Measurements from ENCODE around the gene KIF13A.
"Not testable (repeated sequence)": the region's sequence is repeated elsewhere in the genome, so short reads cannot be mapped to it uniquely, and the experiment has no call there.

The KIF13A gene

DNA sequence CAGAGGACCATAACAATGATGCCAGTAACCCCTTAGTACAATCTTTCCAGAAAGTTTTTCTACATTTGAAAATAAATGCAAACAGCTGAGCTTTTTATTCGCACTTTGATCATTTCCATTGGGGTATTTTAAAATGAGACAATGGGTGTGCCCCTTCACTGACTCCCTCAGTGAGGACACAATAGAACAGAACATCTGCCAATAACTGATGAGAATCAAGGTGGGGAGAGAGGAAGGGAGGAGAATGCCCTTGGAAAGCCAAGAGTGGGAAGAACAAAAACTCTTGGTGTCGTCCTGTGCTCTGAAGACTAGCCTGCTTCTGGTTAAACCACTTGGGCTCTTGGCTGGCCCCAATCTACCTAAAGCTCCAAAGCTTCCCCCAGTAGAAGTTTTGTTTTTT is 66.0 kb downstream of the KIF13A start:
- no peak for DNase-seq (ENCODE audit: insufficient read length)
- TF ChIP-seq POLR2AphosphoS5 (IDR thresholded peaks at IDR 0.05; ENCODE audit: low read depth, low read length) (no peak), TAF1 (IDR thresholded peaks at IDR 0.05; ENCODE audit: borderline replicate concordance, low read depth, low read length) (no peak), POLR2A (IDR thresholded peaks at IDR 0.05; ENCODE audit: low read depth, low read length) (no peak)
- no peak for FAIRE-seq

DNA sequence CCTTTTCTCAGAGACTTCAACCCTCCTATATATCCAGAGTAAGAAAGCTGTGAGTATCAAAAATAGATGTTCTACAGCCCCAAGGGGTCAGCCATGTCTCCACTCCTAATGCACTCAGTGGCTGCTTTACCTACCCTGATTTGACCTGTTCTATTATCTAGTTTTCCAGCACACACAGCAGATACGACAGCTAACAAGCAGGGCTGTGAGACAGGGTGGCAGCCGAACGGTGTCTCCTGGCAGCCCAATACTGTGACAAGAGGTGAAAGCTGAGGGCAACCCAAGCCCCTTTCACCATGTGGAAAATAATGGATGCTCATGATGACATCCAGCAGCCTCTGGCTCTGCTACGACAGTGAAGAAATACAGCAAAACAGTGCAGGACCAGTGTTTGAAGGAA is 67.9 kb downstream of the KIF13A start:
- DNase-seq (ENCODE audit: insufficient read length): no peak
- no peak for FAIRE-seq

DNA sequence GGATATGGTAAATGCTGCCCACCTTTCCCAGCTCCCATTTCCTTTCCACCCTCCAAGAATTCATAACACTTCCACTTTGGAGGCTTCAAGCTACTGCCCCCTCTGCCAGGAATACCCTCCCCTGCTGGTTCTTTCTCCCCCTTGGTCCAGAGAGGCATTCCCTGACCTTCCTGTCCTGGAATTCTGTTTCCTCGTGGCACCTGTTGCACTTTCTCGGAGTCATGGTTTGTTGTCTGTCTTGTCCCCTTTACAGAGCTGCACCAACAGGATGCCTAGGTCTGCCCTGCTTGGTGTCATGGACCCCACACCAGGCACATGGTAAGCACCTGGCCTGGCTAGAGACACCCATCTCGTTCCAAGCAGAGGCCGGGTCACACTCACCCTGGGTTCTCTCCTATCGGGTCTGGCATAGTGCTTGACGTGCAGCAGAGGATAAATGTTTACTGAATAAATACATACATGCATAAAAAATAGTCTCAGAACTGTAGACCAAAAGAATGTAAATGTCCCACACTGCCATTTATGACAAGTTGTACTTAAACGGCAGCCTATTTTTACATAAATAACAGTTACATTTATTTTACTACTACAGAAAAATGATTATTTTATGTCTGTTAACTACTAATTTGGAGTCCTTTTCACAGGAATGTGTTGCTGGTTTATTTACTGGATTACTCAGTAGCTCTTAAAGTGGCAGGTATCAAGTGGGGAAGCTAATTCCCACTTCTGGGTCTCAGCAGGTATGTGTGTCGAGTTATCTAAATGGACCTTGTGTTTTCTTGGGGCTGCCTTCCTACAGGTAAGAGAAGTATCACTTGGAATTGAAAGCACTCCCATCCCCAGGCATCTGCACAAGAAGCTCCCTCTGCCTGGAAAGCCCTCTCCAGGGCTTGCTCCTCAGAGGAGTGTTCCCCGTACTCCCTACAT is 69.3 kb downstream of the KIF13A start:
- no peak for FAIRE-seq
- TF ChIP-seq POLR2A (IDR thresholded peaks at IDR 0.05; ENCODE audit: low read depth, low read length) (no peak), POLR2AphosphoS5 (IDR thresholded peaks at IDR 0.05; ENCODE audit: low read depth, low read length) (no peak), TAF1 (IDR thresholded peaks at IDR 0.05; ENCODE audit: borderline replicate concordance, low read depth, low read length) (no peak)

More for the DNA sequence above, 67.9 kb downstream of the KIF13A start:
- TF ChIP-seq POLR2AphosphoS5 (IDR thresholded peaks at IDR 0.05; ENCODE audit: low read depth, low read length) (no peak), TAF1 (IDR thresholded peaks at IDR 0.05; ENCODE audit: borderline replicate concordance, low read depth, low read length) (no peak), POLR2A (IDR thresholded peaks at IDR 0.05; ENCODE audit: low read depth, low read length) (no peak)

DNA sequence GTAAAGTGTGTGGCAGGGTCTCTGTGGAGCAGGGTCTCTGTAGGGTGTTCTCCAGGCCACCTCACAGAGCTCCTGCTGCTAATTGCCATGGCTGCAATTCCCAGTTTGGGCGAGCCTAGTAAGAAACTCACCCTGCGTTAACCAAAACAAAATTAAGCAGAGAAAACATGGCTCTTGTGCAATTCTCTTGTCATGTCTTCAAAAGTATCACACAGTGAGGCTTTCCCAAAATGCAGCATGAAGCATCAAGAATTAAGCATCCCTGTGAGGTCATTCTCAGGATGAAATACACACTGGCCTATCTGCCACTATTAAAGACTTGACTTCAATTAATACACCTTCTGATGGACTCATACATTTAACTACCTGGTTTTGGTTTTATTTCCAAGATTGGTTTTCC is 72.8 kb downstream of the KIF13A start:
- FAIRE-seq: no peak
- no peak for DNase-seq (ENCODE audit: insufficient read length)
- TF ChIP-seq POLR2AphosphoS5 (IDR thresholded peaks at IDR 0.05; ENCODE audit: low read depth, low read length): no peak
- TF ChIP-seq POLR2A (IDR thresholded peaks at IDR 0.05; ENCODE audit: low read depth, low read length): no peak
- no peak for TF ChIP-seq TAF1 (IDR thresholded peaks at IDR 0.05; ENCODE audit: borderline replicate concordance, low read depth, low read length)

More for the DNA sequence above, 69.3 kb downstream of the KIF13A start:
- DNase-seq (ENCODE audit: insufficient read length): no peak

DNA sequence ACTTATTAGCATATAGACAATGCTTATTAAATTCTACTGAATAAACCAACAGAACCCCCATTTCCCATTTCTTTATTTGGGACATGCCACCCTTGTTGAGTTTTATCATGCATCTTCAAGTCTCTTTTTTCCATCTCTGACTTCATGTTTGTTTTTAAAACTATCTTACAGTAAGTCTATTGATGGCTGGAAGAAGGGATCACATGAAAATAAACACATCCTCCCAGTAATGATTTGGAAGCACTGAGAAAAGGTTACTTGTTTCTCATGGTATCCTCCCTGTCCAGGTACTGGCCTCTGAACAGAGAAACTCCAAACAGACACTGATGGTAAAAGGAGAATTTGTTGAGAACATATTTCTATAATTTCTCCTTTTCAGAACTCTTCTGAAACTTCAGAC is 74.9 kb downstream of the KIF13A start:
- DNase-seq (ENCODE audit: insufficient read length) (no peak), FAIRE-seq (no peak)
- TF ChIP-seq POLR2AphosphoS5 (IDR thresholded peaks at IDR 0.05; ENCODE audit: low read depth, low read length) (no peak), TAF1 (IDR thresholded peaks at IDR 0.05; ENCODE audit: borderline replicate concordance, low read depth, low read length) (no peak), POLR2A (IDR thresholded peaks at IDR 0.05; ENCODE audit: low read depth, low read length) (no peak)

DNA sequence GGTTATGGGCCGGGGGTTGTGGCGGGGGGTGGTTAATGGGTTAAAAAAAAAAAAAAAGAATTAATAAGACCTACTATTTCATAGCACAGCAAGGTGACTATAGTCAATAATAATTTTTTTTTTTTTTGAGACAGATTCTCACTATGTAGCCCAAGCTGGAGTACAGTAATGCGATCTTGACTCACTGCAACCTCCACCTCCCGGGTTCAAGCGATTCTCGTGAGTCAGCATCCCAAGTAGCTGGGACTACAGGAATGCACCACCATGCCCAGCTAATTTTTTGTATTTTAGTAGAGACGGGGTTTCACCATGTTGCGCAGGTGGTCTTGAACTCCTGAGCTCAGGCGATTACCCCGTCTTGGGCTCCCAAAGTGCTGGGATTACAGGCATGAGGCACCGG is 75.8 kb downstream of the KIF13A start:
- not testable (repeated sequence) for DNase-seq (ENCODE audit: insufficient read length); FAIRE-seq

DNA sequence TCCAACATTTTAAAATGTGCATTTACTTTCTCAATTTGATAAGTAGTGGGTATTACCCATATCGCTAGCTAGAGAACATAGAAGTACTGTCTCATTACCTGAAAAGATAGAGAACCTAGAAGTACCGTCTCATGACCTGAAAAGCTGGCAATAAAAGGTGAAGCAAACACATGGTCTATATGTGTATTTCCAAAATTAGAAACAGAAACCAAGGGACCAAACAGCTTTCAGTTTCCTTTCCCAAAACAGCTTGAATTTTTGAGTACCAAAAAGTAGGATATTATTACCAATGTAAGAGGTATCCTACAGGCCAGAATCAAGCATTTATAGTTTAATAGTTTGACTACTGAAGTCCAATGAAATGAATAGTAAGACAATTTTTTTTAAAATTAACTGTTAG is 77.2 kb downstream of the KIF13A start:
- FAIRE-seq (no peak), DNase-seq (ENCODE audit: insufficient read length) (no peak)
- no peak for TF ChIP-seq POLR2A (IDR thresholded peaks at IDR 0.05; ENCODE audit: low read depth, low read length)
- no peak for TF ChIP-seq TAF1 (IDR thresholded peaks at IDR 0.05; ENCODE audit: borderline replicate concordance, low read depth, low read length)
- TF ChIP-seq POLR2AphosphoS5 (IDR thresholded peaks at IDR 0.05; ENCODE audit: low read depth, low read length): no peak

DNA sequence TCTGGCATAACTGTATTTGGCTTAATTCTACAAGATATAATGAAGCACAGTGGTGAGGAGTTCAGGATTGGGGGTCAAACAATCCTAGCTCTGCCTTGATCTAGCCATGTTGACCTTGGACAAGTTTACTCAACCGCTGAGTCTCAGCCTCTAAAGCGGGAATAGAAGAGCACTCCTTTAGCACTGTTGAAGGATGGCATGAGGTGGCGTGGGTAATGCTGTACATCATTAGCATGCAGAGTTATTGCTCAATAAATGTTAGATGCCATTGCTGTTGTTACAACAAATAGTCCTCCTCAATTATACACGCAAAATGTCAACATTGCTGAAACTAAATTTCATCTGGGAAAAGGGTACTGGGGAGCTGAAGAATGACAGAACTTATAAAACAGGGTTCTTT is 78.6 kb downstream of the KIF13A start:
- DNase-seq (ENCODE audit: insufficient read length): no peak
- TF ChIP-seq POLR2AphosphoS5 (IDR thresholded peaks at IDR 0.05; ENCODE audit: low read depth, low read length) (no peak), POLR2A (IDR thresholded peaks at IDR 0.05; ENCODE audit: low read depth, low read length) (no peak), TAF1 (IDR thresholded peaks at IDR 0.05; ENCODE audit: borderline replicate concordance, low read depth, low read length) (no peak)
- FAIRE-seq: no peak

DNA sequence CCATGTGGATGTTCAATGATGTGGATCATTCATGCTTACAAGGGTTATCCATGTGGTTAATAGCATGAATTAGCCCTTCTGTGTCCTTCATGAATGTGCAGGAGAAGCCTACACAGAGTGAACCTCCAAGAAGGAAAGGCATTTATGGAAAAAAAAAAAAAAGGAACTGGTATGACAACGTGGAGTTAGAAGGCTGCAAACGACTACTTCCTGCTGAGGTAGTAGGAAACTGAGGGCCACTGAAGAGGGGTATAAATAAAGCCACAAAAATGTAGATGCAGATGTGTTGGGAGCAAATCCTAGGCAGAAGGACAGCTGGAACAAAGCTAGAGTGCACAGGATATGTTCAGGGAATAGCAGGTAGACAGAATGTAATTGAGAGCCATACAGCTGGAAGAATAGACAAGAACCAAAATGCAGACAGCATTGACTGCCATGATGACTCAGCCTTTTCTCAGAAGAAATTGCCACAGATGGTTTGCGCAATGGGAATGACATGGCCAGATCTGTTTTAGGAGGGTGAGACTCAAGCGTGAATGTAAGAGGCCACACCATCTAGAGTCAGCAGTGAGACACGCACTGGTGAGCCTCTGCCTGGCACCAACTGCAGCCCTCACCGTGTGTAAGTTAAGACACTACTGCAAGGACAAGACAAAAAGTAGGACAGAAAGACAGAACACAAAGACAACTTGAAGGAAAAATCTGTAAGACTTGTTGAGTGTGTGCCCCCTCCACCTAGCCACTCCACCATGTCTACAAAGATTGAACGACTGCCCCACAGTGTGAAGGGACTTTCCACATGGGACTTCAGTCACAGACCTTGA is 79.8 kb downstream of the KIF13A start:
- TF ChIP-seq POLR2A (IDR thresholded peaks at IDR 0.05; ENCODE audit: low read depth, low read length): no peak
- TF ChIP-seq POLR2AphosphoS5 (IDR thresholded peaks at IDR 0.05; ENCODE audit: low read depth, low read length): no peak
- TF ChIP-seq TAF1 (IDR thresholded peaks at IDR 0.05; ENCODE audit: borderline replicate concordance, low read depth, low read length): no peak
- DNase-seq (ENCODE audit: insufficient read length) (no peak), FAIRE-seq (no peak)

DNA sequence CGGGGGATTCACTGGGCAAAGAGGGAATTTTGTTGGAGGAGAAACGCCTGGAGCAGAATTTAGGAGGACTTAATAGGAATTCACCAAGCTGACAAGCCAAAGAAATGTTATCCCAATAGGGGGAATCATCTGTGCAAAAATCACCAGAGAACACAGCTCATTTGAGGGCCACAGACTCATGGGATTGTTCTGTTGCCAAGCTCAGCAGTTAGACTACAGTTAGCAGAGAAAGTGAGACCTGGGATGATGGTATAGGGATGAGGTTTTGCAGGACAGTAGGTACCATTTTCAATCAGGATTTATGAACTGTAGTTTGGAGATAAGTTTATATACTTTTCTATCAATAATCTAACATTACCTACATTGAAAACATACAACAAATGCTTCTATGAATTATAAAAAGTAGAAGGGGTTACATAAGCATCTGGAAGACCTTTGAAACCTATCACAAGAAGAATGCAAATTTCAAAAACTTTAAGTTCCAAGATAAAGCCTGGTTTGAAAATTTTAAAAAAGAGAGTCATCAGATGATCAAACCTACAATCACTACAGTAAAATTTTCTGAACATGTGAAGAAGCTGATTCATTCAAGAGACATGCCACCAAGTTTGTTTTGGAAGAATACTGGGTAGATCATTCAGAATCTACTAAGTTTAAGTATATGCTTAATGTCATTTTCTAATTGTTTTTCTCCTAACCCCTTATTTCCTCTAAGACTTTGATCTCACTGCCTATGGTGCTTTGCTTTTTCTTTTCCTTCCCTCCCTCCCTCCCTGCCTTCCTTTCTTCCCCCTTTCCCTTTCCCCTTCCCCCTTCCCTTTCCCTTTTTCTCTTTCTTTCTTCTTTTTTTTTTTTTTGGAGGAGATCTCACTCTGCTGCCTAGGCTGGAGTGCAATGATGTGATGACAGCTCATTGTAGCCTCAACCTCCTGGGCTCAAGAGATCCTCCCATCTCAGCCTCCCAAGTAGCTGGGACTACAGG is 81.5 kb downstream of the KIF13A start:
- TF ChIP-seq POLR2A (IDR thresholded peaks at IDR 0.05; ENCODE audit: low read depth, low read length): no peak
- TF ChIP-seq TAF1 (IDR thresholded peaks at IDR 0.05; ENCODE audit: borderline replicate concordance, low read depth, low read length): no peak
- TF ChIP-seq POLR2AphosphoS5 (IDR thresholded peaks at IDR 0.05; ENCODE audit: low read depth, low read length): no peak
- DNase-seq (ENCODE audit: insufficient read length) (no peak), FAIRE-seq (no peak)

All from GM12892 (cell line).